Iris pigment epithelial cell (primary cell): ENCODE results near the gene KCNMA1.

Experiments used
- DNase-seq: peaks from one replicate; pipeline ENCODE4 v3.0.0-alpha.2; 2011; ENCODE audit warnings: low read depth

Gene KCNMA1

GRCh38 chr10:77016278-77016815 is 621.3 kb downstream of the KCNMA1 start:
- DNase-seq = no peak

DNA sequence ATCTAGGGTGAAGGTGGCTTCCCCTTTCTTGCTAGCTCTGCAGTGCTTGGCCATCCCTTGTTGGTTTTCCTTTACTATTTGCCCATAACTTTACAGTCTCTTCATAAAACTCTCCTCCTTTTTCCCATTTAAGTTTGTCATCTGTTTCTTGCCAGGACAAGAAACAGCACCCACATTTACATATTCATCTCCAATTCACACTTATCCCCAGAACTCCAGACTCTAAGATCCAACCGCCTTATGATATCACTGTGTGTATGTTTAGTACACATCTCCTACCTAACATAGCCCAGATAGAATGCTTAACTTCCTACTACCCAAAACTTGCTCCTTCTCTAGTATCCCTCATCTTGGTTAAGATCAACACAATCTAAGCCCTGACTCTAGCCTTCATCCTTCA is 622.2 kb downstream of the KCNMA1 start:
- no peak for DNase-seq

DNA sequence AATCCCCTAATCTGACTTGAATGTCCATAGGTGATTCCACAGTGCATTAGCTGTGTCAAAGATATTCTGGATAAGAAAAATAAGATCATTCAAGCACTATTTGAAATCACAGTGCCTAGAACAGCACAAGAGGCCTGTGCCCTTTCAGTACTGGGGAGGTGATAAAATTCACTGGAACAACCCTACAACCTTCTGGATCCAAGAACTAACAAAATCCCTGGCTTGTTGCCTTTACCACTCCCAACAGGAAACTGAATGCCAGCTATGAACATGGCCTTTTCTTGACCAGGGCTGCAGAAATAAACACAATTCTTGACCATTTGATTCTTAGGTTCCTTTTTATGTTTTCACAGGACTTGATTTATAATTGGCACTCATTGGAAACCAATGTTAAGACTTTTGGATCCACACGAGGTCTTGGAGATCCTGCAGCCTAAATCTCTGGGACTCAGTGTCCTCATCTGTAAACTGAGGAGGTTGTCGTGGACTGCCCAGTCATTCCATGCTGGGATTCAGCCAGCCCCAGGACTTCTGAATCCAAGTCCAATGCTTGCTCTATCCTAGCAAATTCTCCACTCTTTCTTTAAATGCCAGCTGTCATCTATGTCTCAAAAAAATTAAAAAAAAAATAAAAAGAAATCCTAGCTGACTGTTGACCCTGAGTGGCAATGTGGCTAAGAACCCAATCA is 624.7 kb downstream of the KCNMA1 start:
- DNase-seq = no peak

DNA sequence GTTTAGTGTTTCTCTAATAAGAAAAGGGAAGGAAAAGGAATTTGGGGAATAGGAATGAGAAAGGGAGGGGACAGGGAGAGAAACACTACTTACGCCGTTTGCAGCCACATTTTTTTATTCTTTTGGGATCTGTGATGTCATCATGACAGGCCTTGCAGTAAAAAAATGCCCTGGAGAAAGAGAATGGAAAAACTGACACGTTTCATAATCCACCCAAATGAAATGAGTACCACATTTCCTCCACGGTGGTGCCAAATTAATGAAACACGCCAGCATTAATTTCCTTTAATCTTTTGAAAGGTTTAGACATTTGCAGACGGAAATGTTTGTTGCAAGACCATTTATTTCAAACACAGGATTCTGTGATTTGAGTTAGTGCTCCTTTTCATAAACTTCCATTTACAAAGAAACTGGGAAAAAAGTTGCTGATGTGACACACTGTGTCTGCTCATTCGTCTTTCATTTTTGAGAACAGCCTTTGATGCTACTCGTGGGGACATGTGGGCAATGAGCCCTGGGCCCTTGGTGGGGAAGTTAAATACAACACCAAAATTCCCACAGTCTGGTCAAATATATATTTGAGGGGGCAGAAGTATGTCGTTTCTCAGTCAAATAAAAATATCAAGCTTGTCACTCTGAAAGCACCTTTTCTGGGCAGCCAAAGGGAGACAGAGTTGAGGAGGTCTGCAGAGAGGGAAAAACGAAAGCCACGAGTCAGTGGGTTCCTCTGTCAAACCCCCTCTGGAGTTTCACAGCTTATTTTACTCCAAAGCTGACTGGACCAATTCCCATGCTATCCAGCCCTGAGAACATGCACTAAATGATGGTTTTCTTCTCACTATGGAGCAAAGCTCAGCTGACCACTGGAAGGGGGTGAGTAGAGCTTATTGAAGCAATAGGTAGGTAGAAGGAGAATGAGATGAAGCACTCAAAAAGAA is 625.5 kb downstream of the KCNMA1 start:
- DNase-seq = no peak

DNA sequence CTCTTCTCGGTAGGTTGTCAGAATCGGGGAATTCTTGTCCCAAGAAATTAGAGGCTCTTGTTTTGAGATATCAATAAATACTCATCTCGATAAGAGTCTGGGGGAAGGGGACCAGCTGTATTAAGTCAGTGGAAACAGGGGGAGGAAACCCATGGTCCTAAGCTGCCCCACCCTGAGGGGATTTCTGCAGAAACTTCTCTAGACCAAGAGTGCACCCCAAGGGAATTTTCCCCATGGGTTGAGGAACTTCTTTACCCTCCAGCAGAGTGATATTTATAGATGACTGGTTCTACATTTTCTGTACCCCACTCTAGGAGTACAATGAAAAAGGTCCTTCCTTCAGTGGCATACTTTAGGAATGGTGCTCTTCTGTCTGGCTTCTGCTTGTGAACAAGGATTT is 627.2 kb downstream of the KCNMA1 start:
- DNase-seq = no peak

GRCh38 chr10:77007834-77008233 is 629.8 kb downstream of the KCNMA1 start:
- no peak for DNase-seq

- DNase-seq = no peak
Measured at GRCh38 chr10:77006836-77007511, 630.6 kb downstream of the KCNMA1 start.

- no peak for DNase-seq
Measured at GRCh38 chr10:77005871-77006270, 631.7 kb downstream of the KCNMA1 start.

DNA sequence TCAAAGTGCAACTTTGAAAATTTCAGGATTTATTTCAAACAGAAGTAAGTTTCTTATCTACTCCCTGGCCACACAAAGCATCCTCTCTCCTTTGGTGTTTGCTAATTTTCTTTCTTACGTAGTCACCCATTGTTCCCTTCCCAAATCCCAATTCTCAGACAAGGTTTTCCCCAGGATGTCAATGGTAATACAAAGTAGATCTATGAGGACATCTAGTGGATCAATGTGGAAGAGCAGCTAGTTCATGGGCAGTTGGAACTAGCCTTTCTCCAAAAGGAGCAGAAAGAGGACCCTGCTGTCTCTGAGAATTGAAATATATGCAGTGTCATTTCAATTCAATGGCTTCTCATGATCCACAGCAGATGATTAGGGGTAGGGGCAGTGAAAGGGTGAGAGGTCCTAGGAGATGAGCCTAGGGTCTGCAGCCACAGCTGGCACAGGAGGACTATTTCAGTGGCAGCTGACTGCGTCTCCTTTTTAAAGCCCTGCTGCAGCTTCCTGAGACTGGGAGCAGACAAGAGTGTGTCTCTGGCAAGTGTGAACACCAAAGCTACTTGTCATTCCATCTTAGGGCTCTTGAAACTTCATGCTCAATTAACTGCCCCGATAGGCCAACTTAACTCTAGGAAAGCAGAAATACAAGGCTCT is 632.6 kb downstream of the KCNMA1 start:
- peak; percentile 34 for DNase-seq

- DNase-seq = no peak
Measured at GRCh38 chr10:77002872-77003271, 634.7 kb downstream of the KCNMA1 start.

DNA sequence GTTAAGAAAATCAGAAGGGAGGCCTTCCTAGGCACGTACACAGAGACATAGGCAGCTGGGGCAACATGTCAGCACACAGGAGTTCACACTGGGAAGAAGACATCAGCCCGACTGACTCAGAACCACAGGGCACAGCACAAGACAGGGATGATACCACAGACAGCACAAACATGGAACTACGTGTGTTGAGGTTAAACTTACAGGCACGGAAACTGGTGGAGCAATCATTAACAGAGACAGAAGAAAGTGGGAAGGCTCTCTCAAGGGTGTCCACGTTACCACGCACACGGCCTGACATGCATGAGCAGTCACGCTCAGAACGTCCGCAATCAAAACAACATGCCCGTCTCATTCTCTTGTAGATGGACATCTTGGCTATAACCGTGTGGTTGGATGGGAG is 636.4 kb downstream of the KCNMA1 start:
- DNase-seq = no peak

GRCh38 chr10:76998451-76998850 is 639.2 kb downstream of the KCNMA1 start:
- DNase-seq = no peak

- DNase-seq = no peak
Measured at GRCh38 chr10:76997631-76998030, 640.0 kb downstream of the KCNMA1 start.

- no peak for DNase-seq
Measured at GRCh38 chr10:76995023-76995422, 642.6 kb downstream of the KCNMA1 start.

DNA sequence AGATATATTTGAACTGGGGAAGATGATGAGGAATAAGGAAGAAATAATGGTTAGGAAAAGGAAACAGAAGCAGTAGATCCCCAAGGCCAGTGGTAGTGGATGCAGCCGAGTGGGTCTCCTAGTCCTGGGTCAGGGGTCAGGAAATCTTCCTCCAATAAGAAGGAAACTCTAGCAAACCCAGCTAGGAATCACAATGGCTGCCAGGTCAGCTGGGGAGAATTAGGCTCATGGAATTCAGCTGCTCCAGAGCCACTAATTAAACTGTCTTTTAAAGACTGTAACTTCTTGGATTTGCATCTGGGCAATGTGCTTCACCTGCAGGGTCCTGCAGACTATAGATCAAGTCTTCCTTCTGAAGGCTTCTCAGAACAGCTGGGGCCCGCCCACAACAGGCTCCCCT is 644.4 kb downstream of the KCNMA1 start:
- DNase-seq = no peak

DNA sequence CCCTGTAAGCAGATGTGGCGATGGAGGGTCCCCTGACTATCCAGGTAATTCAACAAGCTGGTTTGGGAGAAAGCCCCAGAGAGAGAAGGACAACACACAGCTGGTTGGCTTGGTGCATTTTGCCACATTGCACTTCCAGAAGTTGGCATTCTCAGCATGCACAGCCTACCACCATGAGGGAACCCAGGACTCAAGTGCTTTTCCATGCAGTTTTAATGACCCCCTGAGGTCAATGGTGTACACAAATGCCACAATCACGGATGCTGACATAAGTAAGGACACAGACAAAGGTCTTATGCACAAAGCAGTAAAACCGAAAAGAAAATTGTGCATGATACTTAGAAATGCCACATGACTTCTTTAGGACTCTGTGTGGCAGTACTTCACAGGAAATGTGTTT is 645.1 kb downstream of the KCNMA1 start:
- DNase-seq = no peak

- DNase-seq = no peak
Measured at GRCh38 chr10:76991621-76992020, 646.0 kb downstream of the KCNMA1 start.

- DNase-seq = no peak
Measured at GRCh38 chr10:76990561-76990960, 647.0 kb downstream of the KCNMA1 start.

DNA sequence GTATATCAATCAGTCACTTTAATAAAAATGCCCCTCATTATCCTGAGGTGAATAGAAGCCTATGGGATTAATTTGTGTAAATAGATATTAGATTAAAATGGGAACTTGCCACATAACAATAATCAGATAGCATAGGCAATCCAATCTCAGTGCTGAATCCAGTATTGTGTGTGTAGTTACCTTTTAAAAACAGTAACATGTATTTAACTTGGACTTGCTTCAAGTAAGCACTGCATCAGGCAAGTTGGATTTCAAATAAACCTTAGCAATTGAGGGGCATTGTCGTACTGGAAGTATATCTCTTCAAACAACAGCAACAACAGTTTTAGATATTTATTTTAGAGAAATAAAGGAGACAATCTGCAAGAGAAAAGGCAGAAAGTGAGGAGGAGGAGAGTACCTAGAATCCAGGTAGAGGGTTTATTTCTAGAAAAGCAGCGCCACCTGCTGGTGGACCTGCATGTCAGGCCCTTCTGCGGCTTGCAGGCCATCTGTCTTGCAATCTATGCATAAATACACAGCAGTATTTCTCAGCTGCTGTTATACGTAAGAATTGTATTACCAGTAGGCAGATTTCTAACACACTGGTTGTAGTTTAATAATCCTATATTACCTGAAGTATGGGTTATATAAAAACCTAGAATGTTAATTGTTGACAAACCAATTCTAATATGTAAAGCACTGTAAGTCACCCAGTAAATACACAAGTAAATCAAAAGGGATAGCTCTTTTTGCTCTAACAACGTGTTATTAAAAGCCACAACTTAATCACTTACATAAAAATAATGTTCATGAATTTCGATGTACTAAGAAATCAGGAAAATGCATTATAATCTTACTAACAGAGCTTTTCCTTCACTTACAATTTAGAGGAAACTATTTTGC is 652.8 kb downstream of the KCNMA1 start:
- DNase-seq = peak; percentile 75

DNA sequence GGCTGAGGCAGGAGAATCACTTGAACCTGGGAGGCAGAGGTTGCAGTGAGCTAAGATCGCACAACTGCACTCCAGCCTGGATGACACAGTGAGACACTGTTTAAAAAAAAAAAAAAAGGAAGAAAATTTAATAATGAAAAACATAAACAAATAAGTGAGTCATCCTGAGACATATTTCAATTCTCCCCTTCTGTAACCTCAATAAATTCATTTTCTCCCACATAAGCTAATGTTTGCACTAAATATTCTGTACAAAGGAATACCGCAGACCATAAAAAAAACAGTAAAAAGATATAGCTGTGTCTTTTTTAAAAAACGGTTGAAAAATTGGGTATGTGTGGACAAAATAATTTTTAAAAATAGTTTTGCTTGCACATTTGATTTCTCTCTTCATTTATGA is 654.0 kb downstream of the KCNMA1 start:
- DNase-seq = no peak

DNA sequence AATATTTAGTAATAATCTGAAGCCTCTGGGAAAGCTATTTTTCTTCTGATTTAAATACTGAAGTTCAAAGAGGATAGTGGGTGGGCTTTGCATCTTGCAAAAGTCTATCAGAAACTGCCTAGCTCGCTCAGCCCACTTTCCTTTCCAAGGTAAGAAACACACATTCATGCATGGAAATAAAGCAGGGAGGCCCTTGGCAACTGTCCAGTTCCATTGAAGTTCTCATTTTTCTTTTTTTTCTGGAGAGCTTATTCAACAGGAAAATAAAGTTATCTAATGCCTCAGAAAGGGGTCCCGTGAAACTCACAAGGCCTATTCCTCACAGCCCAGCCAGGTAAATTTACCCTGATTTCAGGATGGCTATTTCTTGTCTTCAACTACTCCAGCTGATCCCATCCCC is 654.9 kb downstream of the KCNMA1 start:
- DNase-seq = no peak
